GM18867 (cell line): ENCODE measurements around the gene PI4K2B.
"Not testable (repeated sequence)": the region's sequence is repeated elsewhere in the genome, so short reads cannot be mapped to it uniquely, and the experiment has no call there.

Experiments used
- ATAC-seq: cut with Tn5 transposase; IDR thresholded peaks from one replicate; pipeline ENCODE4 v1.9.1; 2021; ENCODE audit warnings: mild to moderate bottlenecking, moderate library complexity; ENCODE audit not compliant: unreplicated experiment

The PI4K2B gene

DNA sequence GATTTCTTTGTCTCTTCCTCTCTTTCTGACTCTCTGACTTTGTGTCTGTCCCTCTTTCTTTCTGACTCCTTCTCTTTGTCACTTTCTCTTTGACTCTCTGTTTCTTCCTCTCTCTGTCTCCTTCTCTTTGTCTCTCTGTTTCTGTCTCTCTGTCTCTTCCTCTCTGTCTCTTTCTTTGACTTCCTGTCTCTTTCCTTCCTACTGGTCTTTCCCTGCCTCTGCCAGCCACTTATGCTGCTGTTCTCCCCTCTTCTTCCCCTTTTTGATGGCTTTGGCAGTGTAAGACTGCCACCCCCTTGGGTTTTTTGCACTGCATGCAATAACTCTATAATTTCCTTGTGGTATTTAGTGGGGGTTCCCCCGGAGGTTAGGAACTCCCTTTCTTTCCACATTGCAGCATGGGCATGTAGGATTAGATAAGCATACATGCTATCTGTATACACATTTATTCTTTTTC, 6.9 kb downstream of the PI4K2B start:
- not testable (repeated sequence) for ATAC-seq

DNA sequence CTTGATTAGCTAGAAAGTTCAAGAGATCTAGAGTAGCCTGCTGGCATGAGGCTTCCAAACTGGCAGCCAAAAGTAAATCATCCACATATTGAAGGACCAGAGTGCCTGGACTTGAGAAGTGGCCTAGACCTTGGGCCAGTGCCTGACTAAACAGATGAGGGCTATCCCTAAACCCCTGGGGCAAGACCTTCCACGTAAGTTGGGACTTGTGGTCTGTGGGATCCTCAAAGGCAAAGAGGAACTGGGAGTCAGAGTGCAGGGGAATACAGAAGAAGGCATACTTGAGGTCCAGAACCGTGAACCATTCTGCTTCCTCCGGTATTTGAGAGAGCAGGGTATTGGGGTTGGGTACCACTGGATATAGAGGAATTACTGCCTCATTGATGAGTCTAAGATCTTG, 8.4 kb downstream of the PI4K2B start:
- not testable (repeated sequence) for ATAC-seq

DNA sequence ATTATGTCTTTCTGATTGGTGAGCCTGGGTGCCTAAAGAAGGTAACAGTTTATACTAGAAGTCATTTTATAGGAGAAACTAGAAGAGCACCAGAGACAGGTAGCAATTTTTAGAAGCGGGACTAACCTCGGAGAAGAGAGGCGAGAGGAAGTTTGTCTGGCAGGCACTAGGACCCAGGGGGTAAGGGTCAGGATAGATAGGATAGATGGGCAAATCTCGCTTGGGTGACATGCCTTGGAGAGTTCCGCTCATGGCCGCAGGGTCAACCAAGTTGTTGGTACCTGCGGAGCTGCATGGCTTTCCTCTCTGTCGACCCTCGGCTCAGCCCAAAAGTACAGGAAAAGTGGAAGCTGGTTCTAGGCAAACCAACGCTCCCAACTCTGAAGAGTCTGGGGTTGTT, 11.3 kb downstream of the PI4K2B start:
- no peak for ATAC-seq

DNA sequence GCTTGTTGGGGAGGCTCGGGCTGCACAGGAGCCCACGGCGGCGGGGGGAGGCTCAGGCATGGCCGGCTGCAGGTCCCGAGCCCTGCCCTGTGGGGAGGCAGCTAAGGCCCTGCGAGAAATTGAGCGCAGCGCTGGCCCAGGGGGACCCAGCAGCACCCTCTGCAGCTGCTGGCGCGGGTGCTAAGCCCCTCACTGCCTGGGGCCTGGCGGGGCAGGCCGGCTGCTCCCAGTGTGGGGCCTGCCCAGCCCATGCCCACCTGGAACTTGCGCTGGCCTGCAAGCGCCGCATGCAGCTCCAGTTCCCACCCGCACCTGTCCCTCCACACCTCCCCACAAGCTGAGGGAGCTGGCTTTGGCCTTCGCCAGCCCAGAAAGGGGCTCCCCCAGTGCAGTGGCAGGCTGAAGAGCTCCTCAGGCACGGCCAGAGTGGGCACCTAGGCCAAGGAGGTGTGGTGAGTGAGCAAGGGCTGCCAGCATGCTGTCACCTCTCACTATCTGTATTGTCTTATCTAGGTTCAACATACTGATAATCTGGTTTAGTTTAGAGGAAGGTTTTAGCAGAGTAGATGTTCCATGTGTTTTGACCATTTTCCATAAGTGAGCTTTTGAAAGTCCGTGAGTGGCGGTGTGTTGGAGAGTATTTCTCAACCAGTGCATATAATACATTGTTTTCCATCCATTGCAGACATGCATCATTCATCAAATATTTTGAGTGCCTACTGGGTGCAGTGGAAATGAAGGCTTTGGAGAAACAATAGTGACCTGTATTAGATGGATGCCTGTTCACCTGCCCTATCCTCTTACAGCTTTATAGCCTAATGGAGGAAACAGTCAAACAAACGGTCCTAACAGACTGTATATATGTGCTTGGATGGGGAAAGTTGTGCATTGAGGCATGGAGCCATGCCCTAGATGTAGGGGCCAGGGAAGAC, 13.1 kb downstream of the PI4K2B start:
- no peak for ATAC-seq

DNA sequence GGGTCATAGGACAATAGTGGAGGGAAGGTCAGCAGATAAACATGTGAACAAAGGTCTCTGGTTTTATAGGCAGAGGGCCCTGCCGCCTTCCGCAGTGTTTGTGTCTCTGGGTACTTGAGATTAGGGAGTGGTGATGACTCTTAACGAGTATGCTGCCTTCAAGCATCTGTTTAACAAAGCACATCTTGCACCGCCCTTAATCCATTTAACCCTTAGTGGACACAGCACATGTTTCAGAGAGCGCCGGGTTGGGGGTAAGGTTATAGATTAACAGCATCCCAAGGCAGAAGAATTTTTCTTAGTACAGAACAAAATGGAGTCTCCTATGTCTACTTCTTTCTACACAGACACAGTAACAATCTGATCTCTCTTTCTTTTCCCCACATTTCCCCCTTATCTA, 15.0 kb downstream of the PI4K2B start:
- ATAC-seq: not testable (repeated sequence)

DNA sequence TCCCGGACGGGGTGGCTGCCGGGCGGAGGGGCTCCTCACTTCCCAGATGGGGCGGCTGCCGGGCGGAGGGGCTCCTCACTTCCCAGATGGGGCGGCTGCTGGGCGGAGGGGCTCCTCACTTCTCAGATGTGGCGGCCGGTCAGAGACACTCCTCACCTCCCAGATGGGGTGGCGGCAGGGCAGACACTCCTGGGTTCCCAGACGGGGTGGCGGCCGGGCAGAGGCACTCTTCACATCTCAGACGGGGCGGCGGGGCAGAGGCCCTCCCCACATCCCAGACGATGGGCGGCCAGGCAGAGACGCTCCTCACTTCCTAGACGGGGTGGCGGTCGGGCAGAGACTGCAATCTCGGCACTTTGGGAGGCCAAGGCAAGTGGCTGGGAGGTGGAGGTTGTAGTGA, 15.7 kb downstream of the PI4K2B start:
- not testable (repeated sequence) for ATAC-seq

DNA sequence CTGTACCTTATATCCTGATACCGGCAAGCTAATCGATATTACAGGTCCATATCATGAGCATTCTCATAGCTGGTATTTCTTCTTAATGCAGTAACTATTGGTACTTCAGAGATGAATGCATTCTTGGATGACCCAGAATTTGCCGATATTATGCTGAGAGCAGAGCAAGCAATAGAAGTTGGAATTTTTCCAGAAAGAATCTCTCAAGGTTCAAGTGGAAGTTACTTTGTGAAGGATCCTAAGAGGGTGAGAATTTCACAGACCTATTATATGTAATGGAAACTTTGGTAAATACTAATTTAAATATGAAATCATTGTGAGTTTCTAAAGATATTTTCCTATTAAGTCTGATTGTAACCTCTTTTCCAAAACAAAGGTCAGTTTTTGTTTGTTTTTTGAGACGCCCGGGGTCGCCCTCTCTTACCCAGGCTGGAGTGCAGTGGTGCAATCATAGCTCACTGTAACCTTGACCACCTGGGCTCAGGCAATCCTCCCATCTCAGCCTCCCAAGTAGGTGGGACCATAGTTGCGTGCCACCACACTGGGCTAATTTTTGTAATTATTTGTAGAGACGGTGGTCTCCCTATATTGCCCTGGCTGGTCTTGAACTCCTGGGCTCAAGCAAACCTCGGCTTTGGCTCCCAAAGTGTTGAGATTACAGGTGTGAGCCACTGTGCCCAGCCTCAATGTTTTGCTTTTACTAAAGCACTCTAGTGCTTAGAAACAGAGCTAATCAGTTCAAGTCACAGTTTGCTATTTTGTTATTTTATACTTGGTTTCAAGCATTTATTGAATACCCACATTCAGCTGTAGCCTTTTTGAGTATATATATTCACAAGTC, 18.6 kb downstream of the PI4K2B start:
- ATAC-seq: no peak

DNA sequence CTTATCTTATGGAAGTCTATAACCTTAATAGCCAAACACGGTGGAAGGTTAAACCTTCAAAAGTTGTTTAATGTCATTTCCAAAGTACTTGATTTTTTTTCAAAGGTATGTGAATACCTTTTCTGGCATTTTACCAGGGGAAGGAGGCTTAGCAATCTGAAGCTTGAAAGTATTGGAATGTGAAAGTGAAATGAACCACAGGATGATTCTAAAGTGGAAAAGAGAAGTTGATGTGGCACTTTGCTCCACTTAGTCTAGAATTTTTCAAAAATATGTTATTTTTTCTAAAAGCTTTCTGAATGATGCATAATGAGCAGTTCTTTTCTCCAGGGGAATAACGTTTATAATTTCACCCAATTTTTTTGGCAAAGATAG, 19.2 kb downstream of the PI4K2B start:
- ATAC-seq: no peak

DNA sequence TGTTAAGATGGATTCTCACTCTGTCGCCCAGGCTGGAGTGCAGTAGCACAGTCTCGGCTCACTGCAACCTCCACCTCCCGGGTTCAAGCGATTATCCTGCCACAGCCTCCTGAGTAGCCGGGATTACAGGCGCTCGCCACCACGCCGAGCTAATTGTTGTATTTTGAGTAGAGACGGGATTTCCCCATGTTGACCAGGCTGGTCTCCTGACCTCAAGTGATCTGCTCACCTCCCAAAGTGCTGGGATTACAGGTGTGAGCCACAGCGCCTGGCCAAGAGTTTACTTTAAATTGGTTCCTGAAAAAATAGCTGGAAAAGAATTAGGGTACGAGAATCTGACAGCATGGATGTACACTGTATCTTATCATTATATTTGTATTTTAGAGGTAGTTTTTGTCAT, 20.0 kb downstream of the PI4K2B start:
- ATAC-seq: not testable (repeated sequence)

DNA sequence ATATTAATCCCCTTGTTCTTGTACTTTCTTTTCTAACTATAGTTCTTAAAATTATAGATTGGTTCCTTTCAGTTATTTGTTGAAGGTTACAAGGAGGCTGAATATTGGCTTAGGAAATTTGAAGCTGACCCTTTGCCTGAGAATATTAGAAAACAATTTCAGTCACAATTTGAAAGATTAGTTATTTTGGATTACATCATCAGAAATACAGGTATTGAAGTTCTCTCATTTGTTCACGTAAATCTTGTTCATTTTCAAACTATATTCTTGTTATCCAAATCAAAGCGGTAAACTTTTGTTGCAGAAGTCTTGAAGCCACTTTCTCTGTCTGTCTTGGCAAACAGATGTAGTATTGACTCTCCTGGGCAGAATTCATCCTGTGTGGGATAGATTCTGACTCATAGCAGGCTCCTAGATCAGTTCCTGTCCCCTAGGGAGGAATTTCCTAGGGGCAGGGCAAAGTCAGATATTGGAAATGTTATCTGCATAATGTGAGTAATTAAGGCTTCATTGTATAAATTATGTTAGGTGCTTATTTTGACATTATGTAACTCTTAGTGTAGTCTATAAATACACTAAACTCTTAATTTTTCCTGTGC, 25.2 kb downstream of the PI4K2B start:
- ATAC-seq: no peak

DNA sequence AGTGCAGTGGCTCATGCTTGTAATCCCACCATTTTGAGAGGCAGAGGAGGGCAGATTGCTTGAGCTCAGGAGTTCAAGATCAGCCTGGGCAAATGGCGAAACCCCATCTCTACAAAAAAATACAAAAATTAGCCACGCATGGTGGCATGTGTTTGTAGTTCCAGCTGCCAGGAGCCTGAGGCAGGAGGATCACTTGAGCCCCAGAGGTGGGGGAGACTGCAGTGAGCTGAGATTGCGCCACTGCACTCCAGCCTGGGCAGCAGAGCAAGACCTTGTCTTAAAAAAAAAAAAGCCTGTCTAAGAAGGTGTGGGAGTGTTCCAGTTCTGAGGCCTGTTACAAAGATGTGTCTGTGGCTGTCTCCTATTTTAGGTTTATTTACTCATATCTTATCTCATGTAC, 38.0 kb downstream of the PI4K2B start:
- no peak for ATAC-seq

DNA sequence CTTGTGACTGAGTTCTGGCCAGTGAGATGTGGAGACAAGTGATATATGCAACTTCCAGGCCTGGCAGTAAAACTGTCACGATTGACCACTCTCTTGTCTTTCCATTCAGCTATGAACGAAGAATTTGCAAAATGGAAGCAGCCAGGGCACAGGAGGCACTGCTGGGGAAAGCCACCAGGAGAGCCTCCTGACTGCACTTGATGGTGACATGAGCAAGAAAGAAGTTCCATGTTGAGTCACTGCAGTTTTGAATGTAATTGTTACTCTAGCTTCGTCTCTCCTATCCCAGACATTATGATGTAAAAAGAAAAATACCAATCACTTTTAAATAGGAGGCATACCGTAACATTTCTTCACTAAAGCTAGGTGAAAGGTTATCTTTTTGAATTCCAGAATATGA, 46.4 kb downstream of the PI4K2B start:
- no peak for ATAC-seq

DNA sequence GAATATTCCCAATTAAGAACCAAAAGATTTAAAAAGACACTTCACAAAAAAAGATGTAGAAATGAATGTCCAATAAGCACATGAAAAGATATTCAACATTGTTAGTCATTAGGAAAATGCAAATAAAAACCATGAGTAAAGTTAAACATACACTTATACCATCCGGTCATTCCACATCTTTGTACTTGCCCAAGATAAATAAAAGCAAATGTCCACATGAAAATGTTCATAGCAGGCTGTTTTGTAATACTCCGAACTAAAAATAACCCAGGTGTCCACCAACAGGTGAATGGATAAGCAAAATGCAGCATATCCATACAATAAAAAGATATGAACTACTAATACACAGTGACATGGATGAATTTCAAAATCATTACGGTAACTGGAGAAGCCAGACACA, 50.1 kb downstream of the PI4K2B start:
- ATAC-seq: no peak

DNA sequence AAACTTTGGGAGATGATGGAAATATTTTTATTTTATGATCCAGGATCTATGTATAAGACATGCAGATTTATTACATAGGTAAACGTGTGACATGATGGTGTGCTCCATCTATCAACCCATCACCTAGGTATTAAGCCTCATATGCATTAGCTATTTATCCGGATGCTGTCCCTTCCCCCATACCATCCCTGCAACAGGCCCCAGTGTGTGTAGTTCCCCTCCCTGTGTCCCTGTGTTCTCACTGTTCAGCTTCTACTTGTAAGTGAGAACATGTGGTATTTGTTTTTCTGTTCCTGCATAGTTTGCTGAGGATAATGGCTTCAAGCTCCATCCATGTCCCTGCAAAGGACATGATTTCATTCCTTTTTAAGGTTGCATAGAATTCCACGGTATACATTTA, 50.6 kb downstream of the PI4K2B start:
- ATAC-seq: no peak

DNA sequence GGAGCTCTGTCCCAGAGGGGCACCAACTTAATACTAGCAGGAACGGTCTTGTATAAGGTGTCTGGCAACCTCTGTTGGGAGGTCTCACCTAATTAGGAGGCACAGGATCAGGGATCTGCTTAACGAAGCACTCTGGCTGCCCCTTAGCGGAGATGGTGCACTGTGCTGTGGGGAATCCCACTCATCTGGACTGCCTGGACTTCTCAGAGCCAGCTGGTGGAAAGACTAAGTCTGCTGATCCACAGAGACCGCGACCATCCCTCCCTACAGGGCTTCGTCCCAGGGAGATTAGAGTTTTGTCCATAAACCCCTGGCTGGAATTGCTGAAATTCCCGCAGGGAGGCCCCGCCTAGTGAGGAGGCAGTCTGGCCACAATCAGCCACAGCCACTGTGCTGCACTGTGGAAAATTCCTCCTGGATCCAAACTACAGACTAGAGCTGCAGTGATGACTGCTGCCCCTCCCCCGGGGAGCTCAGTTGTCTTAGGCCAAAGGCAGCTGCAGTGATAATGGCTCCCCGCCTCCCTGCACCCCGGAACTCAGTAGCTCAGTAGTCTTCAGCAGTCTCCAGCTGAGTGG, 56.7 kb downstream of the PI4K2B start:
- ATAC-seq: no peak

DNA sequence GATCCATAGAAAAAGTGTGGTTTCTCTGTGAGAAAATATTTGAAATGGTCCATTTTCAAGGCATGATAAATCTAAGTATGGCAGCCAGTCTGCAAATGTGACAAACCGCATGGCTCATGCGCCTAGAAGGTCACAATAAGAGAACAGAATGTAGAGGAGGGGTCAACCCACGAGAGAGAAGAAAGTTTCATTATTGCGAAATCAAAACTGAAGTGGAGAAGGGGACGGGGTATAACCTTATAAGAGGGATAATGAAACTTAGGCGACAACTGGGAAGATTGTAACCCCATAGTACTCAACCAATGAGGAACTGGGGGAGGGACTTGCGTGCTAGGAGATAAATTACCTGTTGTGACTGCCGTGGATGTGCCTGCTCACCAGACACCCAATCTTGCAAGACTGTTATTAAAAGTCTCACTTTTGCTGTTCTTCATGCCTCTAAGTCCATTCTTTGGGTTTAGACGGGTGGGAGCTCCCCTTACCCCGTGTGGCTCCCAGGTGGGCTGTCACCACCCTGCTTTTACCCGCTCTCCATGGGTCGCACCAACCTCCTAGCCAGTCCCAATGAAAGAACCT, 57.4 kb downstream of the PI4K2B start:
- ATAC-seq: no peak

DNA sequence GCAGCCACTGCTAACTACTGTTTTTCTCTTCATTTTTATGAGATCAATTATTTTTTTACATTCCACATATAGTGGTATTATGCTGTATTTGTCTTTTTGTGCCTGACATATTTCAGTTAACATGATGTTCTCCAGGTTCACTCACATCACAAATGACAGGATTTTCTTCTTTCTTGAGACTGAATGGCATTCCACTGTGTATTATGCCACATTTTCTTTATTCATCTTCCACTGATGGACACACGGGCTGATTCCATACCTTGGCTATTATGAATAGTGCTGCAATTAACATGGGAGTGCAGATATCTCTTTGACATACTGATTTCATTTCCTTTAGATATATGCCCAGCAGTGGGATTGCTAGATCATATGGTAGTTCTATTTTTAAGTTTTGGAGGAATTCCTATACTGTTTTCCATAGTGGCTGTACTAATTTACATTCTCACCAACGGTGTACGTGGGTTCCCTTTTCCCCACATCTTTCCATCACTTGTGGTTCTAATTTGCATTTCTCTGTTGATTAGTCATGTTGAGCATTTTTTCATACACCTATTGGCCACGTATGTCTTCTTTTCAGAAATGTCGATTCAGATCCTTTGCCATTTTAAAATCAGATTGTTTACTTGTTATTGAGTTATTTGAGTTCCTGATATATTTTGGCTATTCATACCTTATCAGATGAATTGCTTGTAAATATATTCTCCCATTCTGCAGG, 63.9 kb downstream of the PI4K2B start:
- peak; percentile 54 for ATAC-seq

DNA sequence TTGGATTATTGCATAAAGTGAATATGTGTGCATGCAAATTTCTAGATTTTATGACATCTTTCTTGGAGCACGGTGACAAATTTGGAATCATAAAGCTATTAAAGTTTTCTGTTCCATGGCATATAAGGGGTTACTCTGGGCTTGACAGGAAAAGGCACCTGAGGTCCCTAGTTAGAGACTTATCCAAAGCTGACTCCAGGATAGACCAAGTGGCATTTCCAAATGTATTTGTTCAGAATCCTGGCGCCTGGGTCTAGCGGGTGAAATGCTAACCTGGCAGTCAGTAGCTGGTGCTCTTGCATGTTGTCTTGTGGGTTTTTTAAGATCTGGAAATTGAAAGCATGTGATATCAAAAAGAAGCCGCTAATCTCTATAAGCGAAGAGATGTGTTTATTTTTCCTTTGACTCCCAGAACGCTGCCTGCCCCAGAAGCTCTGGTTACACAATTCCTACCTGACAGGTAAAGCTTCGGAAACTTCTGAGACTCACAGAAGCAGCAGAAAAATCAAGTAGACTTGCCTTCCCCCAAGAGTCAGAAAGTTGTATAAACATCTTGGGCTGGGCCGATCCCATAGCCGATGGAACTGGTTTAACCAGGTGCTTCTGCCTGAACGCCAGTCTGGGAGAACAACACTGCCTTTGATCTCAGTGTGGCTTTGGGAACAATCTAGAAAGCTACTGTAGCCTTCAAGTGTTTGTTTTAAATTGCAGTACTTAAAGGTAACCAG, 65.8 kb downstream of the PI4K2B start:
- no peak for ATAC-seq

DNA sequence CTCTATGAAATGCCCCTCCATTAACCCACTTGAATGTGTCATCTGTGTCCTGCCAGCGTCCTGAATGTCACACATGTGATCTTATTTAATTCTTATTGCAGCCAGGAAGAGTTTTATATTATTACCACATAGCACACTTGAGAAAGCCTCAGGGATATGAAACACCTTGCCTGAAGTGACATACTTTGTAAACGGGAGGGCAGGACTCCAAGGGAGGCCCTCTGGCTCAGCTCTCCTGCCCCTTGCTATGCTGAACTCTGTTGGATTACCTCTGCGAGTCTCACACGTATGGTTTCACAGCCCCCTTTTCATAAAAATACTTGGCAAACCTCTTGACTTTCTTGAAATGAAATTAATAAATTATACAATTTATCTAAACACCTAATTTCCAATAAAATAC, 67.6 kb downstream of the PI4K2B start:
- no peak for ATAC-seq
